H1 (cell line): Measurements from ENCODE around the gene CMSS1. TPM values are rescaled to one million over a fixed set of nuclear protein-coding genes. Genes with fewer than 3 reads are reported as not detected.

Experiments used
- CBX5 ChIP-seq: fragments of 300-800, 300-1000 bp; sonication (generic); IDR thresholded peaks from 2 replicates; pipeline ENCODE4 v1.7.1; 2016; ENCODE audit warnings: antibody characterized with exemption, low read length, low read depth
- GTF2F1 ChIP-seq: IDR thresholded peaks from 2 replicates; pipeline ENCODE4 v1.6.1; 2012; ENCODE audit warnings: low read depth, low read length, improper control_type of control experiment, borderline replicate concordance
- HDAC2 ChIP-seq, 2 experiments: fragments of 300-600 bp in 1 of 2; sonication (generic) in 1 of 2; IDR thresholded peaks; 2 replicates each; pipeline ENCODE4 v1.6.1; 2011 to 2012; ENCODE audit warnings: low read depth in 2 of 2, low read length in 2 of 2, mild to moderate bottlenecking in 2 of 2, moderate library complexity in 2 of 2, borderline replicate concordance in 1 of 2, inconsistent platforms in 1 of 2
- KDM4A ChIP-seq: IDR thresholded peaks from one replicate; pipeline ENCODE4 v1.7.1; 2012; ENCODE audit warnings: low read depth, mild to moderate bottlenecking, moderate library complexity, low read length, inconsistent platforms; ENCODE audit not compliant: severe bottlenecking
- SIX5 ChIP-seq: IDR thresholded peaks from 2 replicates; pipeline ENCODE4 v1.6.1; 2011; ENCODE audit warnings: mild to moderate bottlenecking, low read depth, low read length
- SRF ChIP-seq: IDR thresholded peaks from 2 replicates; pipeline ENCODE4 v1.6.1; 2011; ENCODE audit warnings: mild to moderate bottlenecking, low read depth, low read length, moderate library complexity
- TBP ChIP-seq: IDR thresholded peaks from 2 replicates; pipeline ENCODE4 v1.6.1; 2011; ENCODE audit warnings: low read depth, low read length, improper control_type of control experiment
- TCF12 ChIP-seq: IDR thresholded peaks from 2 replicates; pipeline ENCODE4 v1.6.1; 2011; ENCODE audit warnings: low read depth, mild to moderate bottlenecking, low read length
- polyA plus RNA-seq, 7 experiments: library from polyadenylated mRNA; depleted of rRNA in 3 of 7; stranded (reverse) in 5 of 7; unstranded in 2 of 7; fragments of >200 nt in 5 of 7; fragments of 200-250 nt in 2 of 7; gene quantifications; 1 replicate in 5 of 7; 2 replicates in 1 of 7; 4 replicates in 1 of 7; pipeline versions ENCODE4 v1.2.1 to v1.2.3, GENCODE V29; 2011 to 2013; ENCODE audit warnings: missing spikeins in 2 of 7, mixed read lengths in 2 of 7
- total RNA-seq: library from RNA; stranded (reverse); fragmentation: NEBNext Ultra II Directional; extraction: Animal tissue kit (Norgen Biotek cat#: 25700); gene quantifications from 2 replicates; pipeline ENCODE4 v1.2.1, GENCODE V29; 2021
- TF ChIP-seq, protein P1 (sequence below): fragments of 300-600 bp; sonication (generic); IDR thresholded peaks from 2 replicates; pipeline ENCODE4 v1.7.1; 2012; ENCODE audit warnings: low read length, moderate library complexity, mild to moderate bottlenecking, inconsistent platforms; ENCODE audit not compliant: insufficient replicate concordance
- TF ChIP-seq, protein P2 (sequence below): IDR thresholded peaks from 2 replicates; pipeline ENCODE4 v1.6.1; 2012; ENCODE audit warnings: inconsistent platforms
- TF ChIP-seq, protein P3 (sequence below): IDR thresholded peaks from 2 replicates; pipeline ENCODE4 v1.6.1; 2011; ENCODE audit warnings: low read depth, mild to moderate bottlenecking, low read length; ENCODE audit not compliant: insufficient read depth

Gene CMSS1
- total and polyA plus RNA-seq, 2 of the 8 experiments (the other 6 are each of a cell fraction or from before 2014, with no cell fraction given) = 15.2 to 75.1 TPM

DNA sequence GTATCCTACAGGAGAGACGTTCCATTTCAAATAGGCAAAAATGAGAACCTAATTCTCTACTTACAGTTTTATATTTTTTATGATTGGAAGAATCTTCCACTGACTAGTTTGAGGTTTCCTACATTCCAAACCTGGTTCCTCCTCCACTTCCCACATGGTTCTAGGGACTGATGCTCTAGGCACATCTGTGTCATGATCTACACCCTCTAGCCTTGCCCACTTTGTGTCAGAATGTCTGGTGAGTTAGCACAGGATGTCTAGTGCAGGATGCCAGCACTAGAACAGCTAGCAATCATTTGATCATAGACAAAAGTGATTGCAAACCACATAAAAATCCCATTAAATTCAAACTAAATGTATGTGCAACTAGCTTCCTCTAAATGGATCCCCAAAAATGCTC is 323.3 kb downstream of the CMSS1 start (continued):
- TF ChIP-seq, protein P1, sequence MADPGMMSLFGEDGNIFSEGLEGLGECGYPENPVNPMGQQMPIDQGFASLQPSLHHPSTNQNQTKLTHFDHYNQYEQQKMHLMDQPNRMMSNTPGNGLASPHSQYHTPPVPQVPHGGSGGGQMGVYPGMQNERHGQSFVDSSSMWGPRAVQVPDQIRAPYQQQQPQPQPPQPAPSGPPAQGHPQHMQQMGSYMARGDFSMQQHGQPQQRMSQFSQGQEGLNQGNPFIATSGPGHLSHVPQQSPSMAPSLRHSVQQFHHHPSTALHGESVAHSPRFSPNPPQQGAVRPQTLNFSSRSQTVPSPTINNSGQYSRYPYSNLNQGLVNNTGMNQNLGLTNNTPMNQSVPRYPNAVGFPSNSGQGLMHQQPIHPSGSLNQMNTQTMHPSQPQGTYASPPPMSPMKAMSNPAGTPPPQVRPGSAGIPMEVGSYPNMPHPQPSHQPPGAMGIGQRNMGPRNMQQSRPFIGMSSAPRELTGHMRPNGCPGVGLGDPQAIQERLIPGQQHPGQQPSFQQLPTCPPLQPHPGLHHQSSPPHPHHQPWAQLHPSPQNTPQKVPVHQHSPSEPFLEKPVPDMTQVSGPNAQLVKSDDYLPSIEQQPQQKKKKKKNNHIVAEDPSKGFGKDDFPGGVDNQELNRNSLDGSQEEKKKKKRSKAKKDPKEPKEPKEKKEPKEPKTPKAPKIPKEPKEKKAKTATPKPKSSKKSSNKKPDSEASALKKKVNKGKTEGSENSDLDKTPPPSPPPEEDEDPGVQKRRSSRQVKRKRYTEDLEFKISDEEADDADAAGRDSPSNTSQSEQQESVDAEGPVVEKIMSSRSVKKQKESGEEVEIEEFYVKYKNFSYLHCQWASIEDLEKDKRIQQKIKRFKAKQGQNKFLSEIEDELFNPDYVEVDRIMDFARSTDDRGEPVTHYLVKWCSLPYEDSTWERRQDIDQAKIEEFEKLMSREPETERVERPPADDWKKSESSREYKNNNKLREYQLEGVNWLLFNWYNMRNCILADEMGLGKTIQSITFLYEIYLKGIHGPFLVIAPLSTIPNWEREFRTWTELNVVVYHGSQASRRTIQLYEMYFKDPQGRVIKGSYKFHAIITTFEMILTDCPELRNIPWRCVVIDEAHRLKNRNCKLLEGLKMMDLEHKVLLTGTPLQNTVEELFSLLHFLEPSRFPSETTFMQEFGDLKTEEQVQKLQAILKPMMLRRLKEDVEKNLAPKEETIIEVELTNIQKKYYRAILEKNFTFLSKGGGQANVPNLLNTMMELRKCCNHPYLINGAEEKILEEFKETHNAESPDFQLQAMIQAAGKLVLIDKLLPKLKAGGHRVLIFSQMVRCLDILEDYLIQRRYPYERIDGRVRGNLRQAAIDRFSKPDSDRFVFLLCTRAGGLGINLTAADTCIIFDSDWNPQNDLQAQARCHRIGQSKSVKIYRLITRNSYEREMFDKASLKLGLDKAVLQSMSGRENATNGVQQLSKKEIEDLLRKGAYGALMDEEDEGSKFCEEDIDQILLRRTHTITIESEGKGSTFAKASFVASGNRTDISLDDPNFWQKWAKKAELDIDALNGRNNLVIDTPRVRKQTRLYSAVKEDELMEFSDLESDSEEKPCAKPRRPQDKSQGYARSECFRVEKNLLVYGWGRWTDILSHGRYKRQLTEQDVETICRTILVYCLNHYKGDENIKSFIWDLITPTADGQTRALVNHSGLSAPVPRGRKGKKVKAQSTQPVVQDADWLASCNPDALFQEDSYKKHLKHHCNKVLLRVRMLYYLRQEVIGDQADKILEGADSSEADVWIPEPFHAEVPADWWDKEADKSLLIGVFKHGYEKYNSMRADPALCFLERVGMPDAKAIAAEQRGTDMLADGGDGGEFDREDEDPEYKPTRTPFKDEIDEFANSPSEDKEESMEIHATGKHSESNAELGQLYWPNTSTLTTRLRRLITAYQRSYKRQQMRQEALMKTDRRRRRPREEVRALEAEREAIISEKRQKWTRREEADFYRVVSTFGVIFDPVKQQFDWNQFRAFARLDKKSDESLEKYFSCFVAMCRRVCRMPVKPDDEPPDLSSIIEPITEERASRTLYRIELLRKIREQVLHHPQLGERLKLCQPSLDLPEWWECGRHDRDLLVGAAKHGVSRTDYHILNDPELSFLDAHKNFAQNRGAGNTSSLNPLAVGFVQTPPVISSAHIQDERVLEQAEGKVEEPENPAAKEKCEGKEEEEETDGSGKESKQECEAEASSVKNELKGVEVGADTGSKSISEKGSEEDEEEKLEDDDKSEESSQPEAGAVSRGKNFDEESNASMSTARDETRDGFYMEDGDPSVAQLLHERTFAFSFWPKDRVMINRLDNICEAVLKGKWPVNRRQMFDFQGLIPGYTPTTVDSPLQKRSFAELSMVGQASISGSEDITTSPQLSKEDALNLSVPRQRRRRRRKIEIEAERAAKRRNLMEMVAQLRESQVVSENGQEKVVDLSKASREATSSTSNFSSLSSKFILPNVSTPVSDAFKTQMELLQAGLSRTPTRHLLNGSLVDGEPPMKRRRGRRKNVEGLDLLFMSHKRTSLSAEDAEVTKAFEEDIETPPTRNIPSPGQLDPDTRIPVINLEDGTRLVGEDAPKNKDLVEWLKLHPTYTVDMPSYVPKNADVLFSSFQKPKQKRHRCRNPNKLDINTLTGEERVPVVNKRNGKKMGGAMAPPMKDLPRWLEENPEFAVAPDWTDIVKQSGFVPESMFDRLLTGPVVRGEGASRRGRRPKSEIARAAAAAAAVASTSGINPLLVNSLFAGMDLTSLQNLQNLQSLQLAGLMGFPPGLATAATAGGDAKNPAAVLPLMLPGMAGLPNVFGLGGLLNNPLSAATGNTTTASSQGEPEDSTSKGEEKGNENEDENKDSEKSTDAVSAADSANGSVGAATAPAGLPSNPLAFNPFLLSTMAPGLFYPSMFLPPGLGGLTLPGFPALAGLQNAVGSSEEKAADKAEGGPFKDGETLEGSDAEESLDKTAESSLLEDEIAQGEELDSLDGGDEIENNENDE = no peak
- TF ChIP-seq TBP (no peak), GTF2F1 (no peak), KDM4A (no peak), TCF12 (no peak), SRF (no peak), SIX5 (no peak), CBX5 (no peak), HDAC2 (IDR thresholded peaks at IDR 0.05; ENCODE audit: borderline replicate concordance in 1 of 2, low read depth in 2 of 2, low read length in 2 of 2) (no peak)
- TF ChIP-seq, protein P2, sequence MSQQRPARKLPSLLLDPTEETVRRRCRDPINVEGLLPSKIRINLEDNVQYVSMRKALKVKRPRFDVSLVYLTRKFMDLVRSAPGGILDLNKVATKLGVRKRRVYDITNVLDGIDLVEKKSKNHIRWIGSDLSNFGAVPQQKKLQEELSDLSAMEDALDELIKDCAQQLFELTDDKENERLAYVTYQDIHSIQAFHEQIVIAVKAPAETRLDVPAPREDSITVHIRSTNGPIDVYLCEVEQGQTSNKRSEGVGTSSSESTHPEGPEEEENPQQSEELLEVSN = no peak
- TF ChIP-seq, protein P3, sequence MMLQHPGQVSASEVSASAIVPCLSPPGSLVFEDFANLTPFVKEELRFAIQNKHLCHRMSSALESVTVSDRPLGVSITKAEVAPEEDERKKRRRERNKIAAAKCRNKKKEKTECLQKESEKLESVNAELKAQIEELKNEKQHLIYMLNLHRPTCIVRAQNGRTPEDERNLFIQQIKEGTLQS = no peak
